H1 (cell line): ENCODE measurements around the gene SMIM28. TPM values are rescaled to one million over a fixed set of nuclear protein-coding genes. Genes with fewer than 3 reads are reported as not detected.

ENCODE experiments used
- CTCF ChIA-PET: fragments of 300-600 bp; sonication (Branson Sonifier 250); formaldehyde crosslinking; loops from one replicate; lab custom pipeline; 2021; ENCODE audit not compliant: partially characterized antibody; lab: Charles Lee
- POLR2A ChIA-PET: fragments of 300-600 bp; sonication (Branson Sonifier 250); formaldehyde crosslinking; loops from one replicate; lab custom pipeline; 2021; ENCODE audit warnings: inconsistent platforms; ENCODE audit not compliant: partially characterized antibody; lab: Charles Lee
- DNase-seq, 2 experiments: peaks; one replicate each; pipeline versions ENCODE4 v3.0.0 to v3.0.0-alpha.2; 2010 to 2022; ENCODE audit warnings: low spot score in 2 of 2, low read depth in 1 of 2, mixed read lengths in 1 of 2
- FAIRE-seq: peaks from 2 replicates; lab custom pipeline; 2011; peaks lifted over from hg19 to GRCh38; lab: Jason Lieb, UNC
- H2AFZ ChIP-seq: 2 replicates; pipeline ENCODE4 v1.8.1; 2012; ENCODE audit warnings: low read length, inconsistent platforms
- H2AK5ac ChIP-seq: 2 replicates; pipeline ENCODE4 v1.6.1; 2013; ENCODE audit warnings: low read depth, low read length
- H2BK120ac ChIP-seq: replicated peaks from 2 replicates; pipeline ENCODE3; 2013; ENCODE audit warnings: low read depth, low read length, inconsistent platforms
- H2BK12ac ChIP-seq: 2 replicates; pipeline ENCODE4 v1.6.1; 2013; ENCODE audit warnings: low read depth, low read length
- H2BK15ac ChIP-seq: 2 replicates; pipeline ENCODE4 v1.6.1; 2013; ENCODE audit warnings: low read length
- H2BK20ac ChIP-seq: 2 replicates; pipeline ENCODE4 v1.6.1; 2013; ENCODE audit warnings: low read length
- H2BK5ac ChIP-seq: 2 replicates; pipeline ENCODE4 v1.6.1; 2013; ENCODE audit warnings: low read depth, low read length
- H3K14ac ChIP-seq: 2 replicates; pipeline ENCODE4 v1.6.1; 2013; ENCODE audit warnings: inconsistent platforms; ENCODE audit not compliant: insufficient read length
- H3K18ac ChIP-seq: 2 replicates; pipeline ENCODE4 v1.6.1; 2013; ENCODE audit warnings: low read length; ENCODE audit errors: extremely low read depth
- H3K23ac ChIP-seq: 2 replicates; pipeline ENCODE4 v1.6.1; 2013; ENCODE audit warnings: inconsistent platforms; ENCODE audit not compliant: insufficient read length
- H3K23me2 ChIP-seq: 2 replicates; pipeline ENCODE4 v1.6.1; 2013; ENCODE audit warnings: low read depth, low read length
- H3K27ac ChIP-seq: 2 replicates; pipeline ENCODE4 v1.6.1; 2011; ENCODE audit warnings: low read depth, low read length, inconsistent platforms
- H3K27me3 ChIP-seq, 4 experiments: replicated peaks in 1 of 4; 1 replicate in 1 of 4; 2 replicates in 3 of 4; pipeline versions ENCODE4 v1.6.1 to v1.8.1; 2011 to 2013; ENCODE audit warnings: low read length in 3 of 4, mild to moderate bottlenecking in 3 of 4, inconsistent platforms in 2 of 4, mixed read lengths in 2 of 4, moderate library complexity in 1 of 4; ENCODE audit not compliant: control insufficient read depth in 3 of 4, insufficient read depth in 3 of 4; ENCODE audit errors: extremely low read depth in 1 of 4
- H3K36me3 ChIP-seq, 4 experiments: 2 replicates each; pipeline versions ENCODE4 v1.6.1 to v1.8.1; 2011 to 2013; ENCODE audit warnings: mild to moderate bottlenecking in 4 of 4, low read length in 3 of 4, moderate library complexity in 2 of 4, control low read depth in 1 of 4, inconsistent platforms in 1 of 4; ENCODE audit not compliant: insufficient read depth in 4 of 4, control insufficient read depth in 2 of 4
- H3K4ac ChIP-seq: replicated peaks from 2 replicates; pipeline ENCODE3; 2013; ENCODE audit warnings: low read length, low read depth, mixed read lengths, inconsistent platforms; ENCODE audit not compliant: insufficient read length
- H3K4me1 ChIP-seq, 4 experiments: replicated peaks in 1 of 4; 1 replicate in 1 of 4; 2 replicates in 3 of 4; pipeline versions ENCODE4 v1.6.1 to v1.8.1; 2011 to 2013; ENCODE audit warnings: low read length in 3 of 4, inconsistent platforms in 2 of 4, mixed read lengths in 1 of 4; ENCODE audit not compliant: insufficient read depth in 4 of 4, control insufficient read depth in 3 of 4
- H3K4me2 ChIP-seq, 2 experiments: 2 replicates each; pipeline versions ENCODE4 v1.6.1 to v1.8.1; 2011 to 2013; ENCODE audit warnings: low read depth in 2 of 2, low read length in 2 of 2, control low read depth in 1 of 2, inconsistent platforms in 1 of 2, mild to moderate bottlenecking in 1 of 2; ENCODE audit not compliant: insufficient read depth in 1 of 2
- H3K4me3 ChIP-seq, 4 experiments: fragments of 200-600, 300-600 bp in 1 of 4; sonication (generic), shearing (Covaris generic), sonication (Bioruptor Twin) in 1 of 4; 2 replicates each; pipeline versions ENCODE4 v1.5.1 to v1.8.1; 2011 to 2016; ENCODE audit warnings: low read length in 4 of 4, low read depth in 3 of 4, control low read depth in 2 of 4, inconsistent platforms in 2 of 4, mild to moderate bottlenecking in 2 of 4, mixed read lengths in 1 of 4, moderate library complexity in 1 of 4; ENCODE audit not compliant: insufficient read depth in 2 of 4; ENCODE audit errors: extremely low read depth in 1 of 4
- H3K56ac ChIP-seq: replicated peaks from 2 replicates; pipeline ENCODE3; 2013; ENCODE audit warnings: low read depth, mild to moderate bottlenecking, mixed read lengths, low read length, inconsistent platforms; ENCODE audit not compliant: insufficient read length
- H3K79me1 ChIP-seq: 2 replicates; pipeline ENCODE4 v1.6.1; 2013; ENCODE audit warnings: low read depth, low read length, control low read depth
- H3K79me2 ChIP-seq, 2 experiments: 2 replicates each; pipeline versions ENCODE4 v1.6.1 to v1.8.1; 2012 to 2013; ENCODE audit warnings: low read length in 2 of 2, mild to moderate bottlenecking in 2 of 2, inconsistent platforms in 1 of 2; ENCODE audit not compliant: insufficient read depth in 2 of 2, control insufficient read depth in 1 of 2
- H3K9ac ChIP-seq, 4 experiments: replicated peaks in 1 of 4; 1 replicate in 1 of 4; 2 replicates in 3 of 4; pipeline versions ENCODE4 v1.6.1 to v1.8.1; 2011 to 2013; ENCODE audit warnings: low read depth in 3 of 4, low read length in 3 of 4, control low read depth in 2 of 4, mild to moderate bottlenecking in 2 of 4, moderate library complexity in 2 of 4, inconsistent platforms in 1 of 4; ENCODE audit errors: extremely low read depth in 1 of 4
- H3K9me3 ChIP-seq, 2 experiments: 2 replicates each; pipeline versions ENCODE4 v1.6.1 to v1.8.1; 2012 to 2013; ENCODE audit warnings: mild to moderate bottlenecking in 2 of 2, moderate library complexity in 2 of 2, control low read depth in 1 of 2, inconsistent platforms in 1 of 2, low read depth in 1 of 2, low read length in 1 of 2, mixed read lengths in 1 of 2; ENCODE audit not compliant: insufficient read depth in 2 of 2
- H4K20me1 ChIP-seq, 2 experiments: replicated peaks in 1 of 2; 2 replicates each; pipeline versions ENCODE3 to v1.8.1; 2011 to 2013; ENCODE audit warnings: inconsistent platforms in 2 of 2, low read length in 2 of 2, mild to moderate bottlenecking in 1 of 2; ENCODE audit not compliant: insufficient read depth in 2 of 2, control insufficient read depth in 1 of 2
- H4K5ac ChIP-seq: 2 replicates; pipeline ENCODE4 v1.6.1; 2013; ENCODE audit warnings: low read length, low read depth, mixed read lengths, inconsistent platforms; ENCODE audit not compliant: insufficient read length
- H4K8ac ChIP-seq: 2 replicates; pipeline ENCODE4 v1.8.0; 2013; ENCODE audit warnings: mild to moderate bottlenecking, moderate library complexity, low read length, inconsistent platforms; ENCODE audit not compliant: insufficient read depth; ENCODE audit errors: extremely low read depth
- H4K91ac ChIP-seq: replicated peaks from 2 replicates; pipeline ENCODE3; 2013; ENCODE audit warnings: low read length, mixed read lengths, inconsistent platforms; ENCODE audit not compliant: insufficient read length
- EP300 ChIP-seq, 2 experiments: IDR thresholded peaks; 1 replicate in 1 of 2; 2 replicates in 1 of 2; pipeline ENCODE4 v1.6.1; 2011 to 2012; ENCODE audit warnings: low read depth in 2 of 2, low read length in 2 of 2, mild to moderate bottlenecking in 2 of 2, borderline replicate concordance in 1 of 2, inconsistent platforms in 1 of 2, moderate library complexity in 1 of 2
- WGBS, 2 experiments: shearing (Covaris generic) in 1 of 2; methylation state at CpG; one replicate each; pipeline versions ENCODE4 v1.1.6 to v1.1.7; 2013 to 2015; ENCODE audit warnings: low lambda C conversion rate in 2 of 2, mixed read lengths in 2 of 2, inconsistent platforms in 1 of 2, low coverage in 1 of 2, missing lambda C conversion rate in 1 of 2; ENCODE audit not compliant: insufficient replicate concordance in 2 of 2, insufficient coverage in 1 of 2, insufficient read length in 1 of 2; ENCODE audit errors: extremely low coverage in 1 of 2, missing lambda C conversion rate in 1 of 2; 5-methylcytosine and 5-hydroxymethylcytosine counted together
- polyA plus RNA-seq, 7 experiments: library from polyadenylated mRNA; depleted of rRNA in 3 of 7; stranded (reverse) in 5 of 7; unstranded in 2 of 7; fragments of >200 nt in 5 of 7; fragments of 200-250 nt in 2 of 7; gene quantifications; 1 replicate in 5 of 7; 2 replicates in 1 of 7; 4 replicates in 1 of 7; pipeline versions ENCODE4 v1.2.1 to v1.2.3, GENCODE V29; 2011 to 2013; ENCODE audit warnings: missing spikeins in 2 of 7, mixed read lengths in 2 of 7
- total RNA-seq: library from RNA; stranded (reverse); fragmentation: NEBNext Ultra II Directional; extraction: Animal tissue kit (Norgen Biotek cat#: 25700); gene quantifications from 2 replicates; pipeline ENCODE4 v1.2.1, GENCODE V29; 2021

The SMIM28 gene
- total and polyA plus RNA-seq, 2 of the 8 experiments (the other 6 are each of a cell fraction or from before 2014, with no cell fraction given) = not detected

GRCh38 chr6:138383776-138384175 lies 6.1 kb downstream of the SMIM28 start:
- Histone ChIP-seq H3K4me2 (no peak overlapping the region), H3K27me3 (no peaks in the 10 kb centered on the region), H4K5ac (no peak overlapping the region), H3K27ac (no peak overlapping the region), H2BK12ac (no peak overlapping the region), H3K4me3 (no peak overlapping the region)
- TF ChIP-seq EP300 (IDR thresholded peaks at IDR 0.05; ENCODE audit: borderline replicate concordance in 1 of 2, low read depth in 2 of 2, low read length in 2 of 2) = no peak
- TF ChIP-seq, all 59 proteins: peak for 0
- H4K91ac ChIP-seq = no peak overlapping the region
- H3K9me3 ChIP-seq = no peaks in the 10 kb centered on the region
- no peak overlapping the region for H2BK15ac ChIP-seq
- H3K23me2 ChIP-seq = no peaks in the 10 kb centered on the region
- ChIA-PET CTCF (interaction anchor here (0.9 to 2.5 kb wide), 6 partner anchors 10 to 268 kb away, joined by 3 to 8 read pairs (median 4); partner anchors contain the start of gene HEBP2), POLR2A (interaction anchor here (0.8 to 1.6 kb wide), 2 partner anchors 9 to 21 kb away, joined by 3 read pairs; partner anchors contain the start of gene HEBP2)
- H4K20me1 ChIP-seq = no peaks in the 10 kb centered on the region
- no peaks in the 10 kb centered on the region for H3K79me2 ChIP-seq
- no peak overlapping the region for H2AFZ ChIP-seq
- no peak overlapping the region for H3K9ac ChIP-seq
- 88% methylated on average over 3 of the region's 3 CpGs; no CpG with 5 or more reads in 1 of the 2 experiments for WGBS, 2 experiments
- no peak overlapping the region for H4K8ac ChIP-seq
- no peak overlapping the region for H2AK5ac ChIP-seq
- FAIRE-seq (no peak), DNase-seq (no peak)
- H3K18ac ChIP-seq = no peak overlapping the region
- no peak overlapping the region for H3K4ac ChIP-seq
- no peak overlapping the region for H2BK20ac ChIP-seq
- no peak overlapping the region for H2BK5ac ChIP-seq
- H3K56ac ChIP-seq = no peak overlapping the region
- H3K79me1 ChIP-seq = no peaks in the 10 kb centered on the region
- no peak overlapping the region for H3K14ac ChIP-seq
- H2BK120ac ChIP-seq = no peak overlapping the region
- H3K23ac ChIP-seq = no peak overlapping the region
- no peaks in the 10 kb centered on the region for H3K36me3 ChIP-seq
- peaks cover 0 to 5% (median 0%) of the 10 kb centered on the region in 4 experiments; a peak in 4 of 7 replicates for H3K4me1 ChIP-seq
